ENCODE results near the gene MMP3. TPM values are rescaled to one million over a fixed set of nuclear protein-coding genes. Genes with fewer than 3 reads are reported as not detected.

Gene MMP3
- total and polyA plus RNA-seq, 2 experiments from 2014 or later, result 0.68 TPM; not detected in 1

GRCh38 chr11:102864724-102865123 lies 21.3 kb upstream of the MMP3 start:
- Histone ChIP-seq H3K36me3 (ENCODE audit: insufficient read depth) (no peaks in the 10 kb centered on the region), H3K4me3 (no peak overlapping the region), H3F3A (replicated peaks; ENCODE audit: low read depth) (no peaks in the 10 kb centered on the region), H3K27ac (ENCODE audit: low read depth) (no peak overlapping the region), H4K20me1 (replicated peaks; ENCODE audit: insufficient read depth) (no peaks in the 10 kb centered on the region), H3K79me2 (replicated peaks; ENCODE audit: insufficient read depth) (no peaks in the 10 kb centered on the region), H3K4me2 (no peak overlapping the region), H2AFZ (no peak overlapping the region), H3K27me3 (ENCODE audit: insufficient read depth) (no peaks in the 10 kb centered on the region), H3K4me1 (ENCODE audit: insufficient read depth) (no peaks in the 10 kb centered on the region), H3K9me2 (ENCODE audit: insufficient read depth) (0 out of 2 replicates have a peak, but pooled peaks cover 6% of the 10 kb centered on the region)
- Mint-ChIP-seq H3K4me3 (no peak overlapping the region), H3K27me3 (ENCODE audit: insufficient read depth, low read depth, poor library complexity) (no peaks in the 10 kb centered on the region), H3K36me3 (ENCODE audit: low read depth) (no peaks in the 10 kb centered on the region; the same call in 2 of the 3 replicates), H3K27ac (no peak overlapping the region), H3K9me3 (no peaks in the 10 kb centered on the region), H3K4me1 (no peaks in the 10 kb centered on the region)
- DNase-seq (ENCODE audit: low spot score) (no peak), ATAC-seq (no peak)
- TF ChIP-seq, protein P1, sequence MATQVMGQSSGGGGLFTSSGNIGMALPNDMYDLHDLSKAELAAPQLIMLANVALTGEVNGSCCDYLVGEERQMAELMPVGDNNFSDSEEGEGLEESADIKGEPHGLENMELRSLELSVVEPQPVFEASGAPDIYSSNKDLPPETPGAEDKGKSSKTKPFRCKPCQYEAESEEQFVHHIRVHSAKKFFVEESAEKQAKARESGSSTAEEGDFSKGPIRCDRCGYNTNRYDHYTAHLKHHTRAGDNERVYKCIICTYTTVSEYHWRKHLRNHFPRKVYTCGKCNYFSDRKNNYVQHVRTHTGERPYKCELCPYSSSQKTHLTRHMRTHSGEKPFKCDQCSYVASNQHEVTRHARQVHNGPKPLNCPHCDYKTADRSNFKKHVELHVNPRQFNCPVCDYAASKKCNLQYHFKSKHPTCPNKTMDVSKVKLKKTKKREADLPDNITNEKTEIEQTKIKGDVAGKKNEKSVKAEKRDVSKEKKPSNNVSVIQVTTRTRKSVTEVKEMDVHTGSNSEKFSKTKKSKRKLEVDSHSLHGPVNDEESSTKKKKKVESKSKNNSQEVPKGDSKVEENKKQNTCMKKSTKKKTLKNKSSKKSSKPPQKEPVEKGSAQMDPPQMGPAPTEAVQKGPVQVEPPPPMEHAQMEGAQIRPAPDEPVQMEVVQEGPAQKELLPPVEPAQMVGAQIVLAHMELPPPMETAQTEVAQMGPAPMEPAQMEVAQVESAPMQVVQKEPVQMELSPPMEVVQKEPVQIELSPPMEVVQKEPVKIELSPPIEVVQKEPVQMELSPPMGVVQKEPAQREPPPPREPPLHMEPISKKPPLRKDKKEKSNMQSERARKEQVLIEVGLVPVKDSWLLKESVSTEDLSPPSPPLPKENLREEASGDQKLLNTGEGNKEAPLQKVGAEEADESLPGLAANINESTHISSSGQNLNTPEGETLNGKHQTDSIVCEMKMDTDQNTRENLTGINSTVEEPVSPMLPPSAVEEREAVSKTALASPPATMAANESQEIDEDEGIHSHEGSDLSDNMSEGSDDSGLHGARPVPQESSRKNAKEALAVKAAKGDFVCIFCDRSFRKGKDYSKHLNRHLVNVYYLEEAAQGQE (IDR thresholded peaks at IDR 0.05; ENCODE audit: unreplicated experiment), result no peak
- TF ChIP-seq CTCF (conservative IDR thresholded peaks at IDR 0.05; ENCODE audit: low read depth in 2 of 2) (no peak), CREB1 (CRISPR knock-in tag; IDR thresholded peaks at IDR 0.05; ENCODE audit: low read depth) (no peak), NANOG (IDR thresholded peaks at IDR 0.05; ENCODE audit: borderline replicate concordance) (no peak), ZNF331 (CRISPR knock-in tag; IDR thresholded peaks at IDR 0.05; ENCODE audit: low read depth) (no peak), POLR2AphosphoS5 (IDR thresholded peaks at IDR 0.05; ENCODE audit: low read depth) (no peak), ZNF114 (CRISPR knock-in tag; IDR thresholded peaks at IDR 0.05) (no peak), JUNB (IDR thresholded peaks at IDR 0.05; ENCODE audit: unreplicated experiment) (no peak)
- TF ChIP-seq, protein P2, sequence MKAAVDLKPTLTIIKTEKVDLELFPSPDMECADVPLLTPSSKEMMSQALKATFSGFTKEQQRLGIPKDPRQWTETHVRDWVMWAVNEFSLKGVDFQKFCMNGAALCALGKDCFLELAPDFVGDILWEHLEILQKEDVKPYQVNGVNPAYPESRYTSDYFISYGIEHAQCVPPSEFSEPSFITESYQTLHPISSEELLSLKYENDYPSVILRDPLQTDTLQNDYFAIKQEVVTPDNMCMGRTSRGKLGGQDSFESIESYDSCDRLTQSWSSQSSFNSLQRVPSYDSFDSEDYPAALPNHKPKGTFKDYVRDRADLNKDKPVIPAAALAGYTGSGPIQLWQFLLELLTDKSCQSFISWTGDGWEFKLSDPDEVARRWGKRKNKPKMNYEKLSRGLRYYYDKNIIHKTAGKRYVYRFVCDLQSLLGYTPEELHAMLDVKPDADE (IDR thresholded peaks at IDR 0.05), result no peak

- H3K27ac Mint-ChIP-seq, result no peak overlapping the region
- no peaks in the 10 kb centered on the region for H3K27me3 Mint-ChIP-seq (ENCODE audit: insufficient read depth, low read depth, poor library complexity)
- TF ChIP-seq ZNF114 (CRISPR knock-in tag; IDR thresholded peaks at IDR 0.05) (no peak), EZH2phosphoT487 (IDR thresholded peaks at IDR 0.05; ENCODE audit: unreplicated experiment) (no peak), CTCF (conservative IDR thresholded peaks at IDR 0.05; ENCODE audit: low read depth in 2 of 2) (no peak)
- TF ChIP-seq, protein P1 (IDR thresholded peaks at IDR 0.05; ENCODE audit: unreplicated experiment), result no peak
- H4K20me1 ChIP-seq (replicated peaks; ENCODE audit: insufficient read depth), result no peaks in the 10 kb centered on the region
- H3K4me1 ChIP-seq (ENCODE audit: insufficient read depth), result no peaks in the 10 kb centered on the region
- DNase-seq (ENCODE audit: low spot score) (no peak), ATAC-seq (no peak)
- no peaks in the 10 kb centered on the region for H3K27me3 ChIP-seq (ENCODE audit: insufficient read depth)
- no peaks in the 10 kb centered on the region for H3K79me2 ChIP-seq (replicated peaks; ENCODE audit: insufficient read depth)
- no peak overlapping the region for H3K27ac ChIP-seq (ENCODE audit: low read depth)
- H3K36me3 Mint-ChIP-seq (ENCODE audit: low read depth), result no peaks in the 10 kb centered on the region
- no peak overlapping the region for H2AFZ ChIP-seq
- H3K36me3 ChIP-seq (ENCODE audit: insufficient read depth), result no peaks in the 10 kb centered on the region
- H3K4me1 Mint-ChIP-seq, result no peaks in the 10 kb centered on the region
- H3K9me2 ChIP-seq (ENCODE audit: insufficient read depth), result no peaks in the 10 kb centered on the region
- no peaks in the 10 kb centered on the region for H3F3A ChIP-seq (replicated peaks; ENCODE audit: low read depth)
- H3K4me3 ChIP-seq, result no peak overlapping the region
- no peak overlapping the region for H3K4me3 Mint-ChIP-seq
- H3K9me3 Mint-ChIP-seq, result no peaks in the 10 kb centered on the region
- no peak overlapping the region for H3K4me2 ChIP-seq
These were observed 10.5 kb upstream of the MMP3 start for GRCh38 chr11:102853956-102854355.

All from GM23338 (cell line).